Transverse colon (tissue), 3 donors: ENCODE data around the gene GATA2.

Experiments
- POLR2A ChIP-seq: fragments of 450-650 bp; IDR thresholded peaks from one replicate; pipeline ENCODE4 v1.6.1; 2016; ENCODE audit warnings: antibody characterized with exemption, mild to moderate bottlenecking, moderate library complexity
- TF ChIP-seq, protein P1 (sequence below), 5 experiments: fragments of 200-600 bp in 3 of 5; fragments of 450-650 bp in 2 of 5; sonication (generic) in 3 of 5; IDR thresholded peaks; 1 replicate in 2 of 5; 2 replicates in 3 of 5; pipeline ENCODE4 v1.5.1; 2016 to 2017; ENCODE audit warnings: antibody characterized with exemption in 5 of 5, inconsistent platforms in 3 of 5, mild to moderate bottlenecking in 2 of 5, moderate library complexity in 1 of 5

GRCh38 chr3:128466840-128467541 lies 26.0 kb downstream of the GATA2 start, which contains the start of gene DNAJB8:
- TF ChIP-seq, protein P1, sequence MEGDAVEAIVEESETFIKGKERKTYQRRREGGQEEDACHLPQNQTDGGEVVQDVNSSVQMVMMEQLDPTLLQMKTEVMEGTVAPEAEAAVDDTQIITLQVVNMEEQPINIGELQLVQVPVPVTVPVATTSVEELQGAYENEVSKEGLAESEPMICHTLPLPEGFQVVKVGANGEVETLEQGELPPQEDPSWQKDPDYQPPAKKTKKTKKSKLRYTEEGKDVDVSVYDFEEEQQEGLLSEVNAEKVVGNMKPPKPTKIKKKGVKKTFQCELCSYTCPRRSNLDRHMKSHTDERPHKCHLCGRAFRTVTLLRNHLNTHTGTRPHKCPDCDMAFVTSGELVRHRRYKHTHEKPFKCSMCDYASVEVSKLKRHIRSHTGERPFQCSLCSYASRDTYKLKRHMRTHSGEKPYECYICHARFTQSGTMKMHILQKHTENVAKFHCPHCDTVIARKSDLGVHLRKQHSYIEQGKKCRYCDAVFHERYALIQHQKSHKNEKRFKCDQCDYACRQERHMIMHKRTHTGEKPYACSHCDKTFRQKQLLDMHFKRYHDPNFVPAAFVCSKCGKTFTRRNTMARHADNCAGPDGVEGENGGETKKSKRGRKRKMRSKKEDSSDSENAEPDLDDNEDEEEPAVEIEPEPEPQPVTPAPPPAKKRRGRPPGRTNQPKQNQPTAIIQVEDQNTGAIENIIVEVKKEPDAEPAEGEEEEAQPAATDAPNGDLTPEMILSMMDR (IDR thresholded peaks at IDR 0.05), result no peak
- TF ChIP-seq POLR2A, result no peak
